GM23248 (cell line): ENCODE results near the gene HIBADH. TPM values are rescaled to one million over a fixed set of nuclear protein-coding genes. Genes with fewer than 3 reads are reported as not detected.

Experiments
- DNase-seq: peaks from one replicate; pipeline ENCODE4 v3.0.0-alpha.2; 2015
- H2AFZ ChIP-seq: fragments of 200-600 bp; sonication (generic); 2 replicates; pipeline ENCODE4 v1.6.1; 2016; ENCODE audit warnings: antibody characterized with exemption
- H3F3A ChIP-seq: fragments of 200-600 bp; sonication (generic); 2 replicates; pipeline ENCODE4 v1.6.1; 2016; ENCODE audit warnings: mild to moderate bottlenecking, antibody characterized with exemption, mixed run types; ENCODE audit not compliant: insufficient read depth
- H3K27ac ChIP-seq: fragments of 200-600 bp; sonication (generic); 2 replicates; pipeline ENCODE4 v1.5.1; 2016; ENCODE audit warnings: mild to moderate bottlenecking
- H3K27me3 ChIP-seq: fragments of 200-600 bp; sonication (generic); replicated peaks from 2 replicates; pipeline ENCODE4 v1.6.1; 2016; ENCODE audit warnings: mild to moderate bottlenecking; ENCODE audit not compliant: insufficient read depth
- H3K36me3 ChIP-seq: fragments of 200-600 bp; sonication (generic); 2 replicates; pipeline ENCODE4 v1.6.1; 2016; ENCODE audit warnings: low read depth, mild to moderate bottlenecking
- H3K4me1 ChIP-seq: fragments of 200-600 bp; sonication (generic); 2 replicates; pipeline ENCODE4 v1.6.1; 2016; ENCODE audit warnings: mild to moderate bottlenecking; ENCODE audit not compliant: insufficient read depth
- H3K4me2 ChIP-seq: fragments of 200-600 bp; sonication (generic); one replicate; pipeline ENCODE4 v1.6.1; 2016; ENCODE audit warnings: mild to moderate bottlenecking; ENCODE audit not compliant: unreplicated experiment
- H3K4me3 ChIP-seq: fragments of 200-600 bp; sonication (generic); 2 replicates; pipeline ENCODE4 v1.5.1; 2016; ENCODE audit warnings: mild to moderate bottlenecking
- H3K79me2 ChIP-seq: fragments of 200-600 bp; sonication (generic); 2 replicates; pipeline ENCODE4 v1.6.1; 2016; ENCODE audit warnings: mild to moderate bottlenecking; ENCODE audit not compliant: insufficient read depth
- H3K9ac ChIP-seq: fragments of 200-600 bp; sonication (generic); 2 replicates; pipeline ENCODE4 v1.6.1; 2016; ENCODE audit warnings: mild to moderate bottlenecking
- H3K9me2 ChIP-seq: fragments of 200-600 bp; sonication (generic); 2 replicates; pipeline ENCODE4 v1.6.1; 2016; ENCODE audit warnings: mixed run types, mild to moderate bottlenecking, moderate library complexity; ENCODE audit not compliant: insufficient read depth
- H3K9me3 ChIP-seq: fragments of 200-600 bp; sonication (generic); one replicate; pipeline ENCODE4 v1.6.1; 2017; ENCODE audit warnings: low read depth
- H4K20me1 ChIP-seq: fragments of 200-600 bp; sonication (generic); 2 replicates; pipeline ENCODE4 v1.6.0; 2016; ENCODE audit not compliant: insufficient read depth
- EZH2 ChIP-seq: fragments of 200-600 bp; sonication (generic); IDR thresholded peaks from 2 replicates; pipeline ENCODE4 v1.6.1; 2018; ENCODE audit warnings: antibody characterized with exemption, mild to moderate bottlenecking; ENCODE audit not compliant: insufficient read depth, poor library complexity, severe bottlenecking
- EZH2phosphoT487 ChIP-seq: fragments of 200-600 bp; sonication (generic); IDR thresholded peaks from 2 replicates; pipeline ENCODE4 v1.6.1; 2018; ENCODE audit warnings: antibody characterized with exemption, moderate library complexity, mild to moderate bottlenecking, low read depth; ENCODE audit not compliant: insufficient read depth
- WGBS, 2 experiments: methylation state at CpG; one replicate each; pipeline ENCODE4 v1.1.6; 2015 to 2017; ENCODE audit warnings: low lambda C conversion rate in 2 of 2, low coverage in 1 of 2; ENCODE audit errors: missing lambda C conversion rate in 2 of 2; 5-methylcytosine and 5-hydroxymethylcytosine counted together
- in situ Hi-C: fragments of 300-500 bp; cut with MboI; formaldehyde crosslinking; loops from 2 replicates; pipeline ENCODE4 v1.15.0; 2020
- polyA plus RNA-seq: library from polyadenylated mRNA; unstranded; fragments of >200 nt; fragmentation: Nextera tagmentation; extraction: Ambion mirVana; gene quantifications from 2 replicates; pipeline ENCODE4 v1.2.1, GENCODE V29; 2016
- total RNA-seq: library from RNA; depleted of rRNA; stranded (reverse); fragments of >200 nt; shearing (Covaris generic); gene quantifications from 2 replicates; pipeline ENCODE4 v1.2.3, GENCODE V29; 2014

The HIBADH gene
- total and polyA plus RNA-seq, 2 experiments from 2014 or later: 70.1 to 87.0 TPM

GRCh38 chr7:27576360-27576944 is 86.2 kb downstream of the HIBADH start:
- H3K4me3 ChIP-seq: no peak overlapping the region
- in situ Hi-C loops: no loop called here

GRCh38 chr7:27575613-27576012 is 87.1 kb downstream of the HIBADH start:
- Histone ChIP-seq H3K27me3 (no peaks in the 10 kb centered on the region), H3K79me2 (no peaks in the 10 kb centered on the region), H4K20me1 (no peaks in the 10 kb centered on the region; the same call in 1 of the 2 replicates), H3K9me2 (no peaks in the 10 kb centered on the region), H3K27ac (no peak overlapping the region), H3K36me3 (no peaks in the 10 kb centered on the region), H3K9ac (no peak overlapping the region), H3K4me3 (no peak overlapping the region), H3K4me1 (no peaks in the 10 kb centered on the region), H3K9me3 (no peaks in the 10 kb centered on the region), H3F3A (no peaks in the 10 kb centered on the region), H2AFZ (no peak overlapping the region), H3K4me2 (no peak overlapping the region)
- TF ChIP-seq EZH2: no peak
- TF ChIP-seq EZH2phosphoT487: no peak
- DNase-seq: no peak
- in situ Hi-C loops: no loop called here
- WGBS, 2 experiments: 69 to 70% methylated on average over 3 of the region's 3 CpGs

More at GRCh38 chr7:27576360-27576944, 86.2 kb downstream of the HIBADH start:
- Histone ChIP-seq H4K20me1 (no peaks in the 10 kb centered on the region; the same call in 1 of the 2 replicates), H3K4me1 (no peaks in the 10 kb centered on the region), H3F3A (no peaks in the 10 kb centered on the region), H3K9ac (no peak overlapping the region), H3K9me3 (no peaks in the 10 kb centered on the region), H3K36me3 (no peaks in the 10 kb centered on the region), H3K4me2 (no peak overlapping the region), H3K9me2 (no peaks in the 10 kb centered on the region), H2AFZ (no peak overlapping the region), H3K79me2 (no peaks in the 10 kb centered on the region), H3K27me3 (no peaks in the 10 kb centered on the region), H3K27ac (no peak overlapping the region)
- DNase-seq: peak; percentile 56
- 91 to 96% methylated on average over 3 of the region's 3 CpGs for WGBS, 2 experiments
- TF ChIP-seq EZH2phosphoT487 (no peak), EZH2 (no peak)

DNA sequence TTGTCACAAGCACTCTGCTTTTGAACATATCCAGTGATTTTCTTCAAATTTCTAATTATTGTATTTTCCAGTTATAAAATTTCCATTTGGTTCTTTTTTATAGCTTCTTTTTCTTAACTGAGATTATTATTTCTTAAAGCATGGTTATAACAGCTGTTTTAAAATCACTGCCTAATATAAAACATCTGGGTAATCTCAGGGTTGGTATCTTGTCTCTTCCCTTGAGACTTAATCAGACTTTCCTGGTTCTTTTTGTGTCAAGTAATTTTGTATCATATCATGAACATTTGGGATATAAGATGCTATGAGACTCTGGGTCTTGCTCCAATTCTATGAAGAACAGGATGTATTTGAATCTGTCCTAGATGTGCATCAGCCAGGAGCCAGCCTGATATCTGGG is 93.6 kb downstream of the HIBADH start:
- no peak for TF ChIP-seq EZH2
- no peak for TF ChIP-seq EZH2phosphoT487
- Histone ChIP-seq H3K4me2 (no peak overlapping the region), H3K9me3 (no peaks in the 10 kb centered on the region), H3K9ac (no peak overlapping the region), H3K4me1 (no peaks in the 10 kb centered on the region), H3K36me3 (no peaks in the 10 kb centered on the region), H3F3A (no peaks in the 10 kb centered on the region), H4K20me1 (no peaks in the 10 kb centered on the region), H2AFZ (no peak overlapping the region), H3K4me3 (no peak overlapping the region), H3K27me3 (no peaks in the 10 kb centered on the region), H3K9me2 (no peaks in the 10 kb centered on the region), H3K27ac (no peak overlapping the region), H3K79me2 (no peaks in the 10 kb centered on the region)
- in situ Hi-C loops: no loop called here
- no peak for DNase-seq

DNA sequence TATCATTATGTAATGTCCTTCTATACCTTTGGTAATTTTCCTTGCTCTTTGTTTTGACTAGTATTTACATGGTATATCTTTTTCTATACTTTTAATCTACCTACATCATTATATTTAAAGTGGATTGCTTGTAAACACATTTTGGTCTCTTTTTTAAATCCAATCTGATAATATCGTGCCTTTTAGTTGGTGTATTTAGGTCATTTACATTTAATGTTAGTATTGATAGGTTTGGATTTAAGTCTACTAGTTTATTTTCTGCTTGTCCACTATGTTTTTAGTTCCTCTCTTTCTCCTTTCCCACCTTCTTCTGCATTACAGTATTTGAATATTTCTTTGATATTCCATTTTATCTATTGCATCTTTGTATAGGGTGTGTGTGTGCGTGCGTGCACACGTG is 95.4 kb downstream of the HIBADH start:
- Histone ChIP-seq H3K4me3 (no peak overlapping the region), H3K9ac (no peak overlapping the region), H3K27ac (no peak overlapping the region), H3K4me2 (no peak overlapping the region), H3K36me3 (no peaks in the 10 kb centered on the region), H3K27me3 (no peaks in the 10 kb centered on the region), H3K9me3 (no peaks in the 10 kb centered on the region), H3K9me2 (no peaks in the 10 kb centered on the region), H3K79me2 (no peaks in the 10 kb centered on the region), H3F3A (no peaks in the 10 kb centered on the region; the same call in 1 of the 2 replicates), H3K4me1 (no peaks in the 10 kb centered on the region), H2AFZ (no peak overlapping the region), H4K20me1 (no peaks in the 10 kb centered on the region)
- TF ChIP-seq EZH2: no peak
- DNase-seq: no peak
- 98 to 100% methylated on average over 4 of the region's 4 CpGs for WGBS, 2 experiments
- in situ Hi-C loops: no loop called here

- no peak overlapping the region for H3K9ac ChIP-seq
- no peaks in the 10 kb centered on the region for H3K79me2 ChIP-seq
- TF ChIP-seq EZH2phosphoT487 (no peak), EZH2 (no peak)
- H3K4me1 ChIP-seq: peaks cover 15% of the 10 kb centered on the region; the same call in 1 of the 2 replicates
- no peak for DNase-seq
- H3K27me3 ChIP-seq: no peaks in the 10 kb centered on the region
- H3K9me3 ChIP-seq: no peaks in the 10 kb centered on the region
- H3K4me3 ChIP-seq: no peak overlapping the region
- in situ Hi-C loops: no loop called here
- WGBS, 2 experiments: 67 to 72% methylated on average over 4 of the region's 4 CpGs
- H2AFZ ChIP-seq: no peak overlapping the region
- H3F3A ChIP-seq: peaks cover 17% of the 10 kb centered on the region
- H3K27ac ChIP-seq: no peak overlapping the region
- no peaks in the 10 kb centered on the region for H4K20me1 ChIP-seq
- no peak overlapping the region for H3K4me2 ChIP-seq
- no peaks in the 10 kb centered on the region for H3K9me2 ChIP-seq
- H3K36me3 ChIP-seq: no peaks in the 10 kb centered on the region
These were observed 97.7 kb downstream of the HIBADH start for GRCh38 chr7:27564881-27565482.
